CD14-positive monocyte (primary cell): Measurements from ENCODE around the gene OSBP2. TPM values are rescaled to one million over a fixed set of nuclear protein-coding genes. Genes with fewer than 3 reads are reported as not detected.

ENCODE experiments used
- DNase-seq, 3 donors: peaks; one replicate each; pipeline ENCODE4 v3.0.0-alpha.2; 2011 to 2022
- H2AFZ ChIP-seq: 2 replicates; pipeline ENCODE4 v1.6.0; 2012; ENCODE audit warnings: mild to moderate bottlenecking, low read depth, low read length, inconsistent platforms; ENCODE audit not compliant: insufficient read depth, poor library complexity, severe bottlenecking
- H3K27ac ChIP-seq, 2 donors: 1 replicate in 1 of 2; 2 replicates in 1 of 2; pipeline ENCODE4 v1.5.1; 2012 to 2013; ENCODE audit warnings: low read length in 2 of 2, control low read depth in 1 of 2, inconsistent platforms in 1 of 2, low read depth in 1 of 2, mild to moderate bottlenecking in 1 of 2
- H3K27me3 ChIP-seq, 2 donors: one replicate each; pipeline versions ENCODE4 v1.6.0 to v1.6.1; 2011 to 2013; ENCODE audit warnings: low read length in 2 of 2; ENCODE audit not compliant: control insufficient read depth in 2 of 2, insufficient read depth in 2 of 2
- H3K36me3 ChIP-seq, 2 donors: replicated peaks in 1 of 2; 1 replicate in 1 of 2; 2 replicates in 1 of 2; pipeline versions ENCODE4 v1.5.1 to v1.6.1; 2012 to 2013; ENCODE audit warnings: low read length in 2 of 2, control low read depth in 1 of 2, inconsistent platforms in 1 of 2, mild to moderate bottlenecking in 1 of 2; ENCODE audit not compliant: insufficient read depth in 2 of 2, control insufficient read depth in 1 of 2
- H3K4me1 ChIP-seq, 2 donors: 1 replicate in 1 of 2; 2 replicates in 1 of 2; pipeline versions ENCODE4 v1.5.1 to v1.6.1; 2012 to 2013; ENCODE audit warnings: low read length in 2 of 2, control low read depth in 1 of 2, inconsistent platforms in 1 of 2, mild to moderate bottlenecking in 1 of 2, moderate library complexity in 1 of 2; ENCODE audit not compliant: insufficient read depth in 2 of 2, control insufficient read depth in 1 of 2
- H3K4me2 ChIP-seq: replicated peaks from 2 replicates; pipeline ENCODE3; 2012; ENCODE audit warnings: low read length, moderate library complexity, mild to moderate bottlenecking; ENCODE audit not compliant: poor library complexity, severe bottlenecking; ENCODE audit errors: extremely low read depth
- H3K4me3 ChIP-seq, 3 experiments: fragments of 200-600 bp in 1 of 3; sonication (generic) in 1 of 3; replicated peaks in 1 of 3; 1 replicate in 2 of 3; 2 replicates in 1 of 3; pipeline ENCODE4 v1.5.1; 2011 to 2013; ENCODE audit warnings: low read length in 3 of 3, mild to moderate bottlenecking in 3 of 3, control low read depth in 2 of 3, low read depth in 2 of 3, inconsistent platforms in 1 of 3, moderate library complexity in 1 of 3
- H3K79me2 ChIP-seq: 2 replicates; pipeline ENCODE4 v1.6.0; 2012; ENCODE audit warnings: mild to moderate bottlenecking, control low read depth, inconsistent platforms, low read length, moderate library complexity; ENCODE audit not compliant: insufficient read depth
- H3K9ac ChIP-seq: 2 replicates; pipeline ENCODE4 v1.6.0; 2017; ENCODE audit warnings: low read length, mild to moderate bottlenecking; ENCODE audit not compliant: insufficient read depth, poor library complexity, severe bottlenecking
- H3K9me3 ChIP-seq, 2 donors: replicated peaks in 1 of 2; 1 replicate in 1 of 2; 2 replicates in 1 of 2; pipeline versions ENCODE4 v1.5.1 to v1.6.1; 2012 to 2013; ENCODE audit warnings: low read length in 2 of 2, control low read depth in 1 of 2; ENCODE audit not compliant: control insufficient read depth in 1 of 2, insufficient read depth in 1 of 2
- H4K20me1 ChIP-seq: 2 replicates; pipeline ENCODE4 v1.6.0; 2012; ENCODE audit warnings: mild to moderate bottlenecking, low read length, control low read depth, moderate library complexity; ENCODE audit not compliant: insufficient read depth
- H3K27ac Mint-ChIP-seq, 7 donors: one replicate each; pipeline ENCODE4 v1.8.0; 2020; ENCODE audit warnings: mild to moderate bottlenecking in 7 of 7, mixed read lengths in 7 of 7, moderate library complexity in 6 of 7, inconsistent platforms in 2 of 7
- H3K27me3 Mint-ChIP-seq, 3 donors: one replicate each; pipeline ENCODE4 v1.8.0; 2021 to 2022; ENCODE audit warnings: low read depth in 3 of 3, mild to moderate bottlenecking in 3 of 3, mixed read lengths in 3 of 3, moderate library complexity in 3 of 3, inconsistent platforms in 1 of 3
- H3K36me3 Mint-ChIP-seq, 2 donors: one replicate each; pipeline ENCODE4 v1.8.0; 2020; ENCODE audit warnings: mixed read lengths in 2 of 2, inconsistent platforms in 1 of 2, mild to moderate bottlenecking in 1 of 2
- H3K4me1 Mint-ChIP-seq: one replicate; pipeline ENCODE4 v1.8.0; 2020; ENCODE audit warnings: mild to moderate bottlenecking, mixed read lengths
- H3K4me3 Mint-ChIP-seq, 2 donors: one replicate each; pipeline ENCODE4 v1.8.0; 2020; ENCODE audit warnings: mild to moderate bottlenecking in 2 of 2, mixed read lengths in 2 of 2, moderate library complexity in 1 of 2
- H3K9me3 Mint-ChIP-seq, 7 donors: one replicate each; pipeline ENCODE4 v1.8.0; 2020 to 2022; ENCODE audit warnings: mixed read lengths in 7 of 7, mild to moderate bottlenecking in 6 of 7, moderate library complexity in 6 of 7, inconsistent platforms in 2 of 7
- CTCF ChIP-seq: fragments of 200-600 bp; IDR thresholded peaks from one replicate; pipeline ENCODE4 v1.8.0; 2022; ENCODE audit warnings: antibody characterized with exemption, mild to moderate bottlenecking
- WGBS: methylation state at CpG from one replicate; pipeline ENCODE4 v1.1.5; 2013; ENCODE audit warnings: missing lambda C conversion rate; ENCODE audit not compliant: insufficient coverage; 5-methylcytosine and 5-hydroxymethylcytosine counted together
- intact Hi-C, 2 donors: fragments of 100-400 bp; cut with micrococcal nuclease; formaldehyde crosslinking; loops; one replicate each; pipeline versions ENCODE4 v1.15.0 to v1.15.1; 2023
- polyA plus RNA-seq, 3 donors: library from polyadenylated mRNA; depleted of rRNA in 1 of 3; unstranded in 2 of 3; stranded (reverse) in 1 of 3; fragments of 300-500 nt in 2 of 3; fragments of >200 nt in 1 of 3; fragmentation: Illumina TruSeq in 2 of 3; gene quantifications; 1 replicate in 2 of 3; 2 replicates in 1 of 3; pipeline ENCODE4 v1.2.3, GENCODE V29; 2012 to 2021

OSBP2 gene
- polyA plus RNA-seq, 3 donors = 0.21 to 0.54 TPM; not detected in 1

GRCh38 chr22:30767661-30768060 lies 73.0 kb downstream of the OSBP2 start:
- no peaks in the 10 kb centered on the region for H3K36me3 ChIP-seq
- H3K27me3 ChIP-seq = no peaks in the 10 kb centered on the region
- Mint-ChIP-seq H3K36me3 (no peaks in the 10 kb centered on the region), H3K9me3 (no peaks in the 10 kb centered on the region), H3K27ac (no peak overlapping the region), H3K4me3 (no peak overlapping the region), H3K4me1 (no peaks in the 10 kb centered on the region), H3K27me3 (peaks cover 0 to 2% (median 0%) of the 10 kb centered on the region in 3 donors)
- no peak for TF ChIP-seq CTCF
- no peak overlapping the region for H2AFZ ChIP-seq
- 86% methylated on average over 6 of the region's 6 CpGs for WGBS
- no peaks in the 10 kb centered on the region for H3K4me1 ChIP-seq
- no peak overlapping the region for H3K27ac ChIP-seq
- intact Hi-C loops = loop anchor here in 1 of 2 donors (10.0 kb wide), 1 partner anchor 507 kb away; no protein-coding TSS in a partner anchor
- H4K20me1 ChIP-seq = no peaks in the 10 kb centered on the region
- no peak overlapping the region for H3K9ac ChIP-seq
- no peak for DNase-seq
- no peak overlapping the region for H3K4me3 ChIP-seq
- no peaks in the 10 kb centered on the region for H3K9me3 ChIP-seq
- no peaks in the 10 kb centered on the region for H3K79me2 ChIP-seq
- H3K4me2 ChIP-seq = no peak overlapping the region

GRCh38 chr22:30770716-30771115 lies 76.0 kb downstream of the OSBP2 start:
- Histone ChIP-seq H3K4me3 (no peak overlapping the region), H3K9ac (no peak overlapping the region), H2AFZ (no peak overlapping the region), H3K4me1 (no peaks in the 10 kb centered on the region), H3K36me3 (no peaks in the 10 kb centered on the region), H3K27me3 (no peaks in the 10 kb centered on the region), H3K79me2 (no peaks in the 10 kb centered on the region), H3K9me3 (no peaks in the 10 kb centered on the region), H3K4me2 (no peak overlapping the region), H3K27ac (no peak overlapping the region), H4K20me1 (no peaks in the 10 kb centered on the region)
- intact Hi-C loops = no loop called here
- TF ChIP-seq CTCF = no peak
- Mint-ChIP-seq H3K9me3 (no peaks in the 10 kb centered on the region), H3K36me3 (no peaks in the 10 kb centered on the region), H3K4me3 (no peak overlapping the region), H3K27me3 (peaks cover 0 to 2% (median 0%) of the 10 kb centered on the region in 3 donors), H3K4me1 (no peaks in the 10 kb centered on the region), H3K27ac (no peak overlapping the region)
- no peak for DNase-seq
- 83% methylated on average over 9 of the region's 9 CpGs for WGBS
